Panc1 (cell line): ENCODE data around the gene ADAMTSL2. TPM values are rescaled to one million over a fixed set of nuclear protein-coding genes. Genes with fewer than 3 reads are reported as not detected.

Experiments used
- ATAC-seq: fragments of 200-7000 bp; cut with Tn5 transposase; 2 replicates; pipeline ENCODE4 v1.9.1; 2020; ENCODE audit warnings: mild to moderate bottlenecking, moderate library complexity
- BruUV-seq: library from RNA; stranded (reverse); fragments of 400-500 nt; replicated peaks from 2 replicates; lab custom pipeline; 2021; lab: Mats Ljungman, UMichigan
- CTCF ChIA-PET: fragments of 300-600 bp; sonication (Branson Sonifier 250); formaldehyde crosslinking; loops from one replicate; lab custom pipeline; 2022; ENCODE audit warnings: antibody characterized with exemption; lab: Charles Lee
- POLR2A ChIA-PET: fragments of 300-600 bp; sonication (Branson Sonifier 250); formaldehyde crosslinking; loops from one replicate; lab custom pipeline; 2022; ENCODE audit warnings: antibody characterized with exemption; lab: Charles Lee
- DNase-seq: peaks from one replicate; pipeline ENCODE4 v3.0.0-alpha.2; 2010; ENCODE audit warnings: low read depth, low spot score
- H3K27ac ChIP-seq: 2 replicates; pipeline ENCODE4 v1.5.1; 2011; ENCODE audit warnings: mild to moderate bottlenecking, low read length, inconsistent platforms
- H3K27me3 ChIP-seq: fragments of 200-500 bp; sonication (Bioruptor generic); 2 replicates; pipeline ENCODE4 v1.6.0; 2014; ENCODE audit warnings: low read length, inconsistent platforms; ENCODE audit not compliant: control insufficient read depth, insufficient read depth
- H3K36me3 ChIP-seq: fragments of 200-500 bp; sonication (Bioruptor generic); 2 replicates; pipeline ENCODE4 v1.5.1; 2014; ENCODE audit warnings: inconsistent platforms, mild to moderate bottlenecking, low read length, moderate library complexity; ENCODE audit not compliant: control insufficient read depth, insufficient read depth
- H3K4me1 ChIP-seq: 2 replicates; pipeline ENCODE4 v1.5.1; 2011; ENCODE audit warnings: inconsistent platforms, mild to moderate bottlenecking, low read length, moderate library complexity; ENCODE audit not compliant: control insufficient read depth, insufficient read depth
- H3K4me3 ChIP-seq, 2 experiments: 2 replicates each; pipeline ENCODE4 v1.5.1; 2011 to 2012; ENCODE audit warnings: low read depth in 2 of 2, low read length in 2 of 2, mild to moderate bottlenecking in 2 of 2, inconsistent platforms in 1 of 2, moderate library complexity in 1 of 2
- H3K9me3 ChIP-seq: fragments of 200-500 bp; sonication (Bioruptor generic); 2 replicates; pipeline ENCODE4 v1.5.1; 2014; ENCODE audit warnings: low read depth, mild to moderate bottlenecking, inconsistent platforms, low read length, moderate library complexity; ENCODE audit not compliant: control insufficient read depth, insufficient read depth
- POLR2AphosphoS5 ChIP-seq: IDR thresholded peaks from 2 replicates; pipeline ENCODE4 v1.6.1; 2012; ENCODE audit warnings: mild to moderate bottlenecking, low read depth, low read length, moderate library complexity
- SIN3A ChIP-seq: IDR thresholded peaks from 2 replicates; pipeline ENCODE4 v1.6.1; 2012; ENCODE audit warnings: low read depth, mild to moderate bottlenecking, low read length, moderate library complexity, borderline replicate concordance; ENCODE audit not compliant: insufficient read depth
- TCF7L2 ChIP-seq: IDR thresholded peaks from 2 replicates; pipeline ENCODE4 v1.6.1; 2011; ENCODE audit warnings: mild to moderate bottlenecking, low read depth, low read length, inconsistent platforms
- in situ Hi-C: cut with HindIII; loops from 2 replicates; pipeline ENCODE4 v1.10.0; 2016; ENCODE audit warnings: low sequenced_read_pairs, low pct_unique_long_range_greater_than_20kb
- intact Hi-C: fragments of 100-400 bp; cut with micrococcal nuclease; formaldehyde crosslinking; loops from one replicate; pipeline ENCODE4 v1.10.0; 2022; ENCODE audit not compliant: unreplicated experiment
- total RNA-seq: library from RNA; stranded (reverse); gene quantifications from one replicate; pipeline ENCODE4 v1.2.1, GENCODE V29; 2021; ENCODE audit not compliant: unreplicated experiment
- TF ChIP-seq, protein P1 (sequence below): fragments of 450-650 bp; IDR thresholded peaks from 2 replicates; pipeline ENCODE4 v1.5.1; 2017; ENCODE audit warnings: mild to moderate bottlenecking
- TF ChIP-seq, protein P2 (sequence below), 2 experiments: IDR thresholded peaks; 2 replicates each; pipeline ENCODE4 v1.6.1; 2011 to 2012; ENCODE audit warnings: low read depth in 2 of 2, control low read depth in 1 of 2, low read length in 1 of 2, mild to moderate bottlenecking in 1 of 2, moderate library complexity in 1 of 2; ENCODE audit not compliant: insufficient read depth in 1 of 2

The ADAMTSL2 gene
- total RNA-seq, 1 experiment from 2014 or later = 0.10 TPM

DNA sequence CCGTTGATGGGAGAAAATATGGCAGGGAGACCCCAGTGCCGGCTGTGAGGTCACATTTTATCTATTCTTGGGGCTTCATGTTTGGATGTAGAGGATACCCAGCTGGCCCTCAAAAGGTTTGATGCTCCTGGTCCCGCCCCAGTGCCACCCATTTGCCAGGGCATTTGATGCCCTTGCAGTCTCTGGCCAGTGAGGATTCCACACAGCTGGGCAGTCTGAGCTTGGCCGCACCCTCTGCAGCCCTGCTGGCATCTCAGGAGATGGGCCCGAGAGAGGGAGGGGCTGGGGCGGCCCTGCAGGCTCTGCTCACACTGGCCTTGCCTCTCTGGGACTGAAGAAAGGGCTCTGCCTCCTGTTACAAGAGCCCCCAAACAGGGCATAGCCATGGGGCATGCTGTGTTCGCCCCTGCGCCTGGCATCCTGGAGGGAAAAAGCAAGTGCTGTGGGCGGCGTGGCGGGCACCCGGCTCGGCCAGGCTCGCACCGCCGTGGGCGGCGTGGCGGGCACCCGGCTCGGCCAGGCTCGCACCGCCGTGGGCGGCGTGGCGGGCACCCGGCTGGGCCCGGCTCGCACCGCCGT is 27.6 kb downstream of the ADAMTSL2 start:
- no TSS peak for BruUV-seq
- POLR2A ChIA-PET = no interaction called here

DNA sequence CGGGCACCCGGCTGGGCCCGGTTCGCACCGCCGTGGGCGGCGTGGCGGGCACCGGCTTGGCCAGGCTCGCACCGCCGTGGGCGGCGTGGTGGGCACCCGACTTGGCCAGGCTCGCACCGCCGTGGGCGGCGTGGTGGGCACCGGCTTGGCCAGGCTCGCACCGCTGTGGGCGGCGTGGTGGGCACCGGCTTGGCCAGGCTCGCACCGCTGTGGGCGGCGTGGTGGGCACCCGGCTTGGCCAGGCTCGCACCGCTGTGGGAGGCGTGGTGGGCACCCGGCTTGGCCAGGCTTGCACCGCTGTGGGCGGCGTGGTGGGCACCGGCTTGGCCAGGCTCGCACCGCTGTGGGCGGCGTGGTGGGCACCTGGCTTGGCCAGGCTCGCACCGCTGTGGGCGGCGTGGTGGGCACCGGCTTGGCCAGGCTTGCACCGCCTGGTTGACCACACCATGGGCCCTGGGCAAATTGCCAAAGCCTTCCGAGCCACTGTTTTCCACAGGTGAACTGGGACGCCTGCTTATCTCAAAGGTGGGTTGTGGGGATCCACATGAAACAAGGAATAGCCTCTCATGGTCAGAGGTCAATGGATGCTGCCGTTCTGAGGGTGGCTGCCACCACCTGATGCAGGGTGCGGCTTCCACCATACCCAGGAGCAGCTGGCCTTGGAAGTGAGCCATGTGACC is 28.2 kb downstream of the ADAMTSL2 start:
- POLR2A ChIA-PET = no interaction called here
- CTCF ChIA-PET = no interaction called here

More for the DNA sequence above, 27.6 kb downstream of the ADAMTSL2 start:
- no peak overlapping the region for H3K4me3 ChIP-seq
- intact Hi-C loops = no loop called here
- no peaks in the 10 kb centered on the region for H3K9me3 ChIP-seq
- H3K27me3 ChIP-seq = no peaks in the 10 kb centered on the region
- DNase-seq = no peak
- no peak overlapping the region for H3K27ac ChIP-seq
- no peak for ATAC-seq
- in situ Hi-C loops = no loop called here
- no peak for TF ChIP-seq SIN3A
- TF ChIP-seq, protein P1, sequence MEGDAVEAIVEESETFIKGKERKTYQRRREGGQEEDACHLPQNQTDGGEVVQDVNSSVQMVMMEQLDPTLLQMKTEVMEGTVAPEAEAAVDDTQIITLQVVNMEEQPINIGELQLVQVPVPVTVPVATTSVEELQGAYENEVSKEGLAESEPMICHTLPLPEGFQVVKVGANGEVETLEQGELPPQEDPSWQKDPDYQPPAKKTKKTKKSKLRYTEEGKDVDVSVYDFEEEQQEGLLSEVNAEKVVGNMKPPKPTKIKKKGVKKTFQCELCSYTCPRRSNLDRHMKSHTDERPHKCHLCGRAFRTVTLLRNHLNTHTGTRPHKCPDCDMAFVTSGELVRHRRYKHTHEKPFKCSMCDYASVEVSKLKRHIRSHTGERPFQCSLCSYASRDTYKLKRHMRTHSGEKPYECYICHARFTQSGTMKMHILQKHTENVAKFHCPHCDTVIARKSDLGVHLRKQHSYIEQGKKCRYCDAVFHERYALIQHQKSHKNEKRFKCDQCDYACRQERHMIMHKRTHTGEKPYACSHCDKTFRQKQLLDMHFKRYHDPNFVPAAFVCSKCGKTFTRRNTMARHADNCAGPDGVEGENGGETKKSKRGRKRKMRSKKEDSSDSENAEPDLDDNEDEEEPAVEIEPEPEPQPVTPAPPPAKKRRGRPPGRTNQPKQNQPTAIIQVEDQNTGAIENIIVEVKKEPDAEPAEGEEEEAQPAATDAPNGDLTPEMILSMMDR = no peak
- no peak for TF ChIP-seq POLR2AphosphoS5
- no peak for TF ChIP-seq TCF7L2
- TF ChIP-seq, protein P2, sequence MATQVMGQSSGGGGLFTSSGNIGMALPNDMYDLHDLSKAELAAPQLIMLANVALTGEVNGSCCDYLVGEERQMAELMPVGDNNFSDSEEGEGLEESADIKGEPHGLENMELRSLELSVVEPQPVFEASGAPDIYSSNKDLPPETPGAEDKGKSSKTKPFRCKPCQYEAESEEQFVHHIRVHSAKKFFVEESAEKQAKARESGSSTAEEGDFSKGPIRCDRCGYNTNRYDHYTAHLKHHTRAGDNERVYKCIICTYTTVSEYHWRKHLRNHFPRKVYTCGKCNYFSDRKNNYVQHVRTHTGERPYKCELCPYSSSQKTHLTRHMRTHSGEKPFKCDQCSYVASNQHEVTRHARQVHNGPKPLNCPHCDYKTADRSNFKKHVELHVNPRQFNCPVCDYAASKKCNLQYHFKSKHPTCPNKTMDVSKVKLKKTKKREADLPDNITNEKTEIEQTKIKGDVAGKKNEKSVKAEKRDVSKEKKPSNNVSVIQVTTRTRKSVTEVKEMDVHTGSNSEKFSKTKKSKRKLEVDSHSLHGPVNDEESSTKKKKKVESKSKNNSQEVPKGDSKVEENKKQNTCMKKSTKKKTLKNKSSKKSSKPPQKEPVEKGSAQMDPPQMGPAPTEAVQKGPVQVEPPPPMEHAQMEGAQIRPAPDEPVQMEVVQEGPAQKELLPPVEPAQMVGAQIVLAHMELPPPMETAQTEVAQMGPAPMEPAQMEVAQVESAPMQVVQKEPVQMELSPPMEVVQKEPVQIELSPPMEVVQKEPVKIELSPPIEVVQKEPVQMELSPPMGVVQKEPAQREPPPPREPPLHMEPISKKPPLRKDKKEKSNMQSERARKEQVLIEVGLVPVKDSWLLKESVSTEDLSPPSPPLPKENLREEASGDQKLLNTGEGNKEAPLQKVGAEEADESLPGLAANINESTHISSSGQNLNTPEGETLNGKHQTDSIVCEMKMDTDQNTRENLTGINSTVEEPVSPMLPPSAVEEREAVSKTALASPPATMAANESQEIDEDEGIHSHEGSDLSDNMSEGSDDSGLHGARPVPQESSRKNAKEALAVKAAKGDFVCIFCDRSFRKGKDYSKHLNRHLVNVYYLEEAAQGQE (IDR thresholded peaks at IDR 0.05; ENCODE audit: insufficient read depth in 1 of 2, low read depth in 2 of 2, low read length in 1 of 2) = no peak
- H3K4me1 ChIP-seq = peaks cover 12% of the 10 kb centered on the region
- no peaks in the 10 kb centered on the region for H3K36me3 ChIP-seq
- CTCF ChIA-PET = interaction anchor here (0.6 kb wide), 1 partner anchor 161 kb away, joined by 8 read pairs; no protein-coding TSS in a partner anchor

More for the DNA sequence above, 28.2 kb downstream of the ADAMTSL2 start:
- Histone ChIP-seq H3K27me3 (no peaks in the 10 kb centered on the region), H3K4me1 (peaks cover 12% of the 10 kb centered on the region), H3K27ac (no peak overlapping the region), H3K9me3 (no peaks in the 10 kb centered on the region), H3K36me3 (no peaks in the 10 kb centered on the region), H3K4me3 (no peak overlapping the region)
- TF ChIP-seq POLR2AphosphoS5 (no peak), TCF7L2 (no peak), SIN3A (no peak)
- TF ChIP-seq, protein P1 = no peak
- TF ChIP-seq, protein P2 (IDR thresholded peaks at IDR 0.05; ENCODE audit: insufficient read depth in 1 of 2, low read depth in 2 of 2, low read length in 1 of 2) = no peak
- no TSS peak for BruUV-seq
- no peak for DNase-seq
- in situ Hi-C loops (no loop called here), intact Hi-C loops (no loop called here)
- ATAC-seq = no peak
